NOMO-1 treated with dmso at 0.1 percent for 144 hours (cell line): ENCODE measurements around the gene KSR2.

ENCODE experiments used
- DNase-seq: peaks from one replicate; lab custom pipeline; 2025; ENCODE audit not compliant: unreplicated experiment; lab: John Stamatoyannopoulos, UW

The KSR2 gene

GRCh38 chr12:117968151-117968789 is 520 bp downstream of the KSR2 start:
- DNase-seq, result no peak

GRCh38 chr12:117967512-117967911 is 1.3 kb downstream of the KSR2 start:
- DNase-seq, result no peak

GRCh38 chr12:117967043-117967442 is 1.7 kb downstream of the KSR2 start:
- DNase-seq, result no peak

GRCh38 chr12:117966511-117966910 is 2.3 kb downstream of the KSR2 start:
- DNase-seq, result no peak

- DNase-seq, result no peak
Measured at GRCh38 chr12:117963836-117964235, 5.0 kb downstream of the KSR2 start.

- DNase-seq, result no peak
Measured at GRCh38 chr12:117936722-117937484, 31.9 kb downstream of the KSR2 start.

- DNase-seq, result no peak
Measured at GRCh38 chr12:117933545-117933944, 35.2 kb downstream of the KSR2 start.

- no peak for DNase-seq
Measured at GRCh38 chr12:117926391-117926899, 42.3 kb downstream of the KSR2 start.

- DNase-seq, result no peak
Measured at GRCh38 chr12:117921929-117922777, 46.6 kb downstream of the KSR2 start.

- no peak for DNase-seq
Measured at GRCh38 chr12:117919479-117919878, 49.3 kb downstream of the KSR2 start.

GRCh38 chr12:117914686-117915085 is 54.1 kb downstream of the KSR2 start:
- no peak for DNase-seq

- DNase-seq, result no peak
Measured at GRCh38 chr12:117912756-117913155, 56.0 kb downstream of the KSR2 start.

GRCh38 chr12:117908411-117908810 is 60.4 kb downstream of the KSR2 start:
- DNase-seq, result no peak

GRCh38 chr12:117907108-117907689 is 61.6 kb downstream of the KSR2 start:
- DNase-seq, result no peak

GRCh38 chr12:117904051-117904450 is 64.7 kb downstream of the KSR2 start:
- no peak for DNase-seq

GRCh38 chr12:117903110-117903840 is 65.5 kb downstream of the KSR2 start:
- no peak for DNase-seq

GRCh38 chr12:117901631-117902030 is 67.2 kb downstream of the KSR2 start:
- DNase-seq, result no peak

- no peak for DNase-seq
Measured at GRCh38 chr12:117900561-117900960, 68.2 kb downstream of the KSR2 start.

- no peak for DNase-seq
Measured at GRCh38 chr12:117897372-117898161, 71.2 kb downstream of the KSR2 start.

- DNase-seq, result no peak
Measured at GRCh38 chr12:117896009-117896408, 72.8 kb downstream of the KSR2 start.
